NCI-H345 (cell line): ENCODE data around the gene FAT2.
"Not testable (repeated sequence)": the region's sequence is repeated elsewhere in the genome, so short reads cannot be mapped to it uniquely, and the experiment has no call there.

ENCODE experiments used
- DNase-seq: peaks from one replicate; lab custom pipeline; 2025; lab: John Stamatoyannopoulos, UW

The FAT2 gene

DNA sequence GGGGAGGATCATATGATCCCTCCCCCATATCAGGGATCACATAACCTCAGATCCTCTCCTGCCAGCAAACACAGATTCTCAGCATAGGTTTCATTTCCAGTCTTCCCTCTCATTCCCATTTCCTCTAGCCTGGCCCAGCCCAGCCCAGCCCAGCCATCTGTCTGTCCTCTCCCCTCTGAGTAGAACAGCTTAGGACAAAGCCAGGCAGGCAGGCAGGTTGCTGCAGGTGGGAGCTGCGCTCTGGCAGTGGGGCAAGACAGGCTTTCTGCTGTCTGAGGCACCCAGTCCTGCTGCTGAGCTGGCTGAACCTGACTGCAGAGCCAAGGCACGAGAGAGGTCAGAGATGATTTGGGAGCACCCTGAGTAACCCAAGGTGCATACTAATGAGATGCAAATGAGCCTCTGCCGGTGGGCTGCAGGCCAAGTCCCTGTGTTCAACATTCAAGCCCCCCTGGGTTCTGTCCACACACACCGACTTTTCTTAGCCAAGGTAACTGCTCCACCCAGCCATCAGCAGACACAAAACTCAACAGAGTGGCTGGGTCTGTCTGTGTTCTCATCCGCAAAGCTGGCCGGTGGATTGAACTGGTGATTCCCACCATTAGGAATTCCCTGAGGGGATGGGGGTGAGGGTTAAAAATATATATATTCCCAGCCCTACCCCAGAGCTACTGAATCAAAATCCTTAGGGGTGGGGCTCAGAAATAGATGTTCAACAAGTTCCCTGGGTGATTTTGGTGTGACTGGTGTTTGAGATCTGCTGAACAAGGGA is 9.1 kb downstream of the FAT2 start:
- DNase-seq = no peak

DNA sequence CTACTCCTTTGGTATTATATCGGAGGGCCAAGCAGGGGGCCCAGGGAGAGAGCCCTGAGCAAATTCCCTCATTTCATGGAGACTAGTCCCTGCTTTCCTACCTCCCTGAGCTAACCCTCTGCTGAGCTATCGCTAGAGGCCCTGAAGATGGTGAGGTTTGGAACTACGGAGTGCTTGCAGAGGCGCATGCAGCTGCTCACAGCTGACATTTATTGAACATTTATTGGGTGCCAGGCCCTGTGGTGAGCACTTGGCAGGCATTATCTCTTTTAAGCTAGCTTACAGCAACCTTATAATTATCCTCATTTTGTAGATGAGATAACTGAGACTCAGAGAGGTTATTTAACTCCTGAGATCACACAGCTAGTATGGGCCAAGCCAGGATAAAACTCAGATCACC is 9.8 kb downstream of the FAT2 start:
- no peak for DNase-seq

DNA sequence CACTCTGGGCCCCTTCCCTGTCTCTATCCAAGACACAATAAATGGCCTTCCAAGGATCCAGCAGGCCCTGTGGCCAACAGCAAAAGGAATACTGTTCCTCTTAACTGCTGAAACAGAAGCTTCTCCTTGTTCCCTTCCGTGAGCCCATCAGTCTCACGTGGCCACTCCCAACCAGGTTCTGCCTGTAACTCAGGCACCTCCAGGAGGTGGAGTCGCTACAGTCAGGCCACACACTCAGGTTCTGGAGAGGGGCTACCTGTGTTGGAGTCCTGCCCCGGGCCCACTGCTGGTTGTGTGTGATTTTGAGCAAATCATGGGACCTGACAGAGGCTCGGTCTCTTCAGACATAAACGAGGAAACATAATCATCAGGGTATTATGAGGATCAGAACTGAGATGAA is 10.3 kb downstream of the FAT2 start:
- DNase-seq = no peak

DNA sequence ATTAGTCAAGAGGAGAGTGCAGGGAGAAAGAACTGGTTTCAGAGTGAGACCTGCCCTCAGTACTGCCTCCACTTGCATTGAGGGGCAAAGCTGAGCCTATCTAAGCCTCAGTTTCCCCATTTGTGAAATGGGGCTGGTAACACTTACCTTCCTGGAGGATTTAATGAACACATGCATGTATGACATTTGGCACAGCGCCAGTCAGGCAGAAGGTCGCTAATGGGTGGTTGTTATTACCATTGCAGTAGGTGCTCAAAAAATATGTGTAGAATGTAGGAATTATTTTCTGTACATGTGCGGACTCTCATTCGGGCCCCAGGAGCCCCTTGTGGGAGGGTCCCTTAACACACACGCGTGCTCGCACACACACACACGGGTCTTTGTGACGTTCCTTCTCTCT is 10.9 kb downstream of the FAT2 start:
- no peak for DNase-seq

DNA sequence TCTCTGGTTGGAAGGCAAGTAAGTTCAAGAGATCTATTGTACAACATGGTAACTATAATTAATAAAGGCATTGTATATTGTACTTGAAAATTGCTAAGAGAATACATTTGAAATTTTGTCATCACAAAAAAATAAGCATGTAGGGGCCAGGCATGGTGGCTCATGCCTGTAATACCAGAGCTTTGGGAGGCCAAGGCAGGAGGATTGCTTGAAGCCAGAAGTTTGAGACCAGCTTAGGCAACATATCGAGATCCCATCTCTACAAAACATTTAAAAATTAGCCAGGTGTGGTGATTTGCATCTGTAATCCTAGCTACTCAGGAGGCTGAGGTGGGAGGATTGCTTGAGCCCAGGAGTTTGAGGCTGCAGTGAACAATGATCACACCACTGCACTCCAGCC is 12.0 kb downstream of the FAT2 start:
- DNase-seq = not testable (repeated sequence)

DNA sequence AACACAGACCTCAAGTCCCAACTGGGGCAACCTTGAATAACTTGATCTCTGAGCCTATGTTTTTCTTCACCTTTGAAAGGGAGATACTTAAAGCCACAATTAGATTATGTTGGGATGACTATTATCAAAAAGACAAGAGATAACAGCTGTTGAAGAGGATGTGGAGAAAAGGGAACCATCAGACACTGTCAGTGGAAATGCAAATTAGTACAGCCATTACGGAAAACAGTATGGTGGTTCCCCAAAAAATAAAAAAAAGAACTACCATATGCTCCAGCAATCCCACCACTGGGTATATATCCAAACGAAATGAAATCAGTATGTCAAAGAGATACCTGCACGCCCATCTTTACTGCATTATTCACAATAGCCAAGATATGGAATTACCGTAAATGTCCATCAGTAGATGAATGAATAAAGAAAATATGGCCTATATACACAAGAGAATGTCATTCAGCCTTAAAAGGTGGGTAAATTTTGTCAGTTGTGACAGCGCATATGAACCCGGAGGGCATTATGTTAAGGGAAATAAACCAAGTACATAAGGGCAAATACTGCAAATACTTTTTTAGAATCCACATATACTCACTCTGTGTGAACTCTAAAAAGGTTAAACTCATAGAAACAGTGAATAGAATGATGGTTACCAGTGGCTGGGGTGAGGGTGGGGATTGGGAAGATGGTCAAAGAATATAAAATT is 12.7 kb downstream of the FAT2 start:
- DNase-seq = no peak

DNA sequence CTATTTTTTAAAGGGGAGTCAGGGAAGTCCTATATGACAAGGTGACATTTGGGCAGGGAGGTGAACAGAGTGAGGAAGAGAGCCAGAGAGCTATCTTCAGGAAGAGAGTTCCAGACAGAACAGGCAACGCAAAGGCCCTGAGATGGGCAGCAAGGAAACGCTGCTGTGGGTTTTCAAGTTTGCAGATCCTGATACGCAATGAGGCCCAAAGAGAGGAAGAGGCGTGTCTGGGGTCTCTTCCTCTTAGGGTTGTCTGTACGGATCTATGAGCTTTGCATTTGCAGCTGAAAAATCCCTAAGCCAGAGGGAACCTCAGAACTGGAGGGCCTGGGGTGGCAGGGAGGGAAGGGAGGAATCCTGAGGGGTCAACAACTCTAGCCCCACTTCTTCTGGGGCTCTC is 13.6 kb downstream of the FAT2 start:
- DNase-seq = no peak

DNA sequence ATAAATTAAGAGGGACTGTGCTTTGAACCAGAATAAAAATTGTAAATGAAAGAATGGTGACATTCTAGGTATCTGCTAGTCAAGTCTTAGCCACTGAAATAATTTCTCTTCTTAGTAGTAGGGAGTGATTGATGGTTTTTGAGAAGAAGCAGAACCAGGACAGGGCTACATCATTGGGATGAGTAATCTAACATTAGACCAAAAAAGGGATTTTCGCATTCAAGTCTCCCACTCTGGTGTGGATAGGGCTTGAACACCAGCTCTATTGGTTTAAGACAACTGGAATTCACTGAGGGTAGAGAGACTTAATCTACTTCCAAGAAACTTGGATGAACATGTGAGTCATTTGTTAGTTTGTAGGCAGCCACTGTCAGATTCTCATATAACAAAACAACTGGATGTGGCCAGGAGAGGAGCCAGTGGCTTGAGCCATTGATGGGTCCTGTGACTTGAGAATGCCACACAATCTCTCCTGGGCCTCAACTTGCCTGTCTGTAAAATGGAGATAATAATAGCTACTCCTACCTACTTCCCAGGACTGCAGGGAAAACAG is 16.6 kb downstream of the FAT2 start:
- no peak for DNase-seq

DNA sequence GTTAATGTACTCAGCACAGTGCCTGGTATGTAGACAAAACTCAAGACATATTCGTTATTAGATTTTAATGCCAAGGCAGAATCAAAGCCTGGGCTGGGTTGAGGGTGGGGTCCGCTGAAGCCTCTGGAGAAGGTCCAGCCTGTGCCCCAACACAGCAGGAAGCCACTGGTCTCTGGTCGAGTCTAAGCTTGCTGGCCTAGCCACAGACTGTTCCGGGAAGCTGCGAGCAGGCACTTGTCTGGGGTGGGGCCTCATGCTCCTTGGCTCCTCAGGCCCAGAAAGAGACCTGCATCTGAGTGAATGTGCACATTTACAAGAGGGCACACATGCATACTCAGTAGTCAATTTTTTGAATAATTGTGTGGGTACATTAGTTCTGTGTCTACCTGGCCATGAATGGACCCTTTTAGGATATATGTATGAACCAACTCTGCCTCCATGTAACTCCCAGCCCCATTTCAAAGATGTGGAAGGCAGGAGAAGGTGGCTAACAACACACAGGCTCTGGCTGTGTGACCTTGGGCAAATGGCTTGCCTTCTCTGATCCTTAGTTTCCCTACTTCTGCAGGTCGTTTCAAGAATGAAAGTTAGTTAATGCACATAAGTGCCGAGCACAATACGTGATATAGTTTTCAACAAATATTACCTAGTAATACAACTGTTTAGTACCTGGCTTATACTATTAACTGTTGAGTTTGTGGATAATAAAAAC is 18.3 kb downstream of the FAT2 start:
- DNase-seq = no peak

DNA sequence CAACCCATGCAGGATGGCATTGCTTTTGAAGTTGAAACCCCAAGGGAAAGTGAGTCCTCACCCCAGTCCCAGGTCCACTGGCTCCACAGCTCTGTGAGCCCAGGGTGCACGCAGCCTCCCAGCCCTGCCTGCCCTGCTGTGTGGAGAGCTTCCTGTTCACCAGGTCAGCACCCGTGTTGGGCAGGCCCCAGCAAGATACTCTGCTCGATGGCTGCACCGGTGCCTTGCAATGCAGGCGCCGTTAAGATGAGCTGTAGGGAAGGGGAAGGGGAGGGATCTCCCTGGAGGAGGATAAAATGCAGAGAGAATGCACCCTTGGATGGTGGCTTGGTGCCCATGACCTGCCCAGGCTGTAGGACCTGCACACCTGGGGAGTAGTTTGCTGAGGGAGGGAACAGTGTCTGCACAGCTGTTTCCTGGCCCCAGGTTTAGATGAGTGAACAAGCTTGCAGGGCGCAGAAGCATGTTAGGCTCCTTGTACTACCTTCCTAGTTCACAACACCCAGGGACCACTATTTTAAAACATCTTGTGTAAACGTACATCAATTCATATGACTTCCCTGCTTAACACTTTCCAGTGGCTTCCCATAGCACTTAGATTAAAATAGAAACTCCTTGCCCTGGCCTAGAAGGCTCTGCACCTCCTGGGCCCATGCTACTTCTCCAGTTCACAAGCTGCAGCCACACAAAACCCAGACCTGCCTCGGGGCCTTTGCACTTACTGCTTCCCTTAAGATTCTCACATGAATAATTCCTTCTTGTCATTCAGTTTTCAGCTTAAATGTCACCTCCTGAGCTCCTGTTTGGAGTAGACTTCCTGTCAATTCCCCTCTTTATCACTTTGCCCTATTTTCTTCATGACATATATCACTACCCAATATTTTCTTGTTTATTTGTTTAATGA is 19.6 kb downstream of the FAT2 start:
- no peak for DNase-seq

DNA sequence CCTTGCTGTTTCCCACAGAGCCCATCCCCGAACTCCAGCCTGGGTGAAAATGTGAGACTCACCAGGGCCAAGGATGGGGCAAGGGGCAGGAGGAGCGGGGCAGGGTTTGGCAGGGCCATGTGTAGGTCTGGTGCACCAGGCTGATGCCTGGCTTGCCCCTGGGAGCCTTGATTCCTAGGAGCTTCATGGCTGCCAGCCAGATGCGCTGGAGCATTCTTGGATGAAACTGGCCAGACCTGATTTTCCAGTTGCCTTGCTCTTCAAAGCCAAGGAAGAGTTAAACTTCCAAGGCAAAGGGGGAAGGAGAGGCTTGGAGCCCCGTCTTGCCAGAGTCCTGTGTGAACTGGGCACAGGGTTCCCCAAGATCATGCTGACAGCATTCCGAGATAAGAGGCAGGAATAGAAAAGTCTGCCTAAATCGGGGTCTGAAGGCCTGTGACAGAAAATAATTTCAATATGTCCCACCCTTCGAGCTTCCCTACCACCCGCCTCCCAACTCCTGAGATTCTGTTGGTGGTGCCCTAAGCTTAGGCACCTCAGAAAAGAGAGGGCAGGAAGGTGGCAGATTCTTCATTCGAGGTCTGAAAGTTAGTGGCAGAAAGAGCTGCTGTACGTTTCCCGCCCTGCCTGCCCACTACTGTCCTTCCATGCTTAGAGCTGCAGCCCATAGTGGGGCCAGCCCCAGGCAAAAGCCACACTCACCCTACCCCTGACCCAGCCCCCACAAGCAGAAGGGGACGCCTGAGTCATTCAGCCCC is 20.4 kb downstream of the FAT2 start:
- DNase-seq = peak; percentile 57

DNA sequence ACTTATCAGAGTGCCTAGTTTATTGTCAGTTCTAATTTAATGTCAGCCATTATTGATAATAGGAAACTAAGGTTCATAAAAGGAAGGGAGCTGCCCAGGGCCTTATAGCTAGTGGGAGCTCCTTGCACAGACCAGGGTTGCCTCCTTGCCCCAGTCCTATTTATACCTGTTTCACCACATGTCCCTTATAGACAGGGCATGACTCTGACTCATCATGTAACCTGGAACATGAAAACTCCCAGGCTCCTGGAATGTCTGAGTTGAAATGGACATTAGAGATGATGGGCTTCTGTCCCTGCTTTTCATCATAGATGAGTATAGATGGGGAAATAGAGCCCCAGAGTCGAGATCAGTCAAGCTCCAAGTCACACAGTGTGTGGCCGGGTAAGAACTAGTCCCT is 21.1 kb downstream of the FAT2 start:
- no peak for DNase-seq

DNA sequence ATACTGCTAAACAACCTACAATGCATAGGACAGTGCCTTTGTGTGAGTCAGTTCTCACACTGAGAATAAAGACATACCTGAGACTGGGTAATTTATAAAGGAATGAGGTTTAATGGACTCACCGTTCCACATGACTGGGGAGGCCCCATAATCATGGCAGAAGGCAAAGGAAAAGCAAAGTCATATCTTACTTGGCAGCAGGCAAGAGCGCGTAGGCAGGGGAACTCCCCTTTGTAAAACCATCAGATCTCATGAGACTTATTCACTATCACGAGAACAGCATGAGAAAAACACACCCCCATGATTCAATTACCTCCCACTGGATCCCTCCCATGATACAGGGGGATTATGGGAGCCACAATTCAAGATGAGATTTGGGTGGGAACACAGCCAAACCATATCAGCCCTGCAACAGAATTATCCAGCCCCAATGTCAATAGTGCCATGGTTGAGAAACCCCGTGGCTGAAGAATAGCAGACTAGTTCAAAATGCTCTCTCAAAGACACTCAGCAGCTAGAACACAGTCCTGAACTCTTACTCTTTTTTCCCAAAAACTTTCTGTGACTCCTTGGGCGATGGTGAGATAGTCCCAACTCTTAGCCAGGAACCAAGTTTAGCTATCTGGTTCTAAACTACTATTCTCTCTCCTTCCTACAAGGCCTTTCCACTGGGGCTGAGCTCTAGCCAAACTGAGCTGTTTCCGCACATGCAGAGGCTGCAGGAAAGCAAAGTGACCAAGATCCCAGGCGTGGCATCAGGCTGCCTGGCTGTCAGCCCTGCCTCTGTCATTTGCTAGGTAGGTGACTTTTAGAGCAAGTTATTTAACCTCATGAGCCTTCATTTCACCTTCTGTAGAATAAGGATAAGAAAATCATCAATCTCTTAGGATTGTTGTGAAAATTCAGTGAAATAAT is 21.7 kb downstream of the FAT2 start:
- DNase-seq = peak; percentile 5

DNA sequence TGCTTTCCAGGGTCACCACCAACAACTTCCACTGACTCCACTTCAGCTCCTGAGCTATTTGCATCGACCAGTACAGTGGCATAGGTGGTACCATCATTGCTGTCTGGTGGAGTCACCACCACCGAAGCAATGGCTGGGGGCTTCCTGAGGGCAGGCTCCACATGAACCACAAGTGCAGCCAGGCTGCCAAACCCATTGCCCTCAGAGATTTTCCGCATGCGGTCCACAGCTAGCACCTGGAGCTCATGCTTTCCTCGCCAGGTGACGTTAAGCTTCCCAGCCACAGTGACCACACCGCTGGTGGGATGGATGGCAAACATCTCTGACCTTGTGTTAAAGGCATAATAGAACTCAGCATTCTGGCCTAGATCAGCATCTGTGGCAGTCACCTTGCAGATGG is 23.1 kb downstream of the FAT2 start:
- no peak for DNase-seq

DNA sequence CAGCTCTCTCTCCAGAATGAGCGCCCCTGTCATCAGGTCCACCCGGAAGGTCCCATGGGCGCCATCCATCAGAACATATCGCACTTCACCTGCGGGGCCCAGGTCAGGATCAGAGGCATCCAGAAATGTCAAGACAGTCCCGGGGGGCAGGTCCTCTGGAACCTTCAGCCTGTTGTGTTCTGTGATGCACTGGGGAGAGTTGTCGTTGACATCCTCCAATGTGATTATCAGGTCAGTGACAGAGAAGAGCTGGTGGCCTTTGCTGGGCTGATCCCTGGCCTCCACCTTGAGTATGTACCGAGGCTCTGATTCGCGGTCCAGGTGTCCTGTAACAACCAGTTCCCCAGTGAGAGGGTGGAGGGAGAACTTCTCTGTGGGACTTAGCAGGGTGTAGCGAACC is 25.2 kb downstream of the FAT2 start:
- no peak for DNase-seq

DNA sequence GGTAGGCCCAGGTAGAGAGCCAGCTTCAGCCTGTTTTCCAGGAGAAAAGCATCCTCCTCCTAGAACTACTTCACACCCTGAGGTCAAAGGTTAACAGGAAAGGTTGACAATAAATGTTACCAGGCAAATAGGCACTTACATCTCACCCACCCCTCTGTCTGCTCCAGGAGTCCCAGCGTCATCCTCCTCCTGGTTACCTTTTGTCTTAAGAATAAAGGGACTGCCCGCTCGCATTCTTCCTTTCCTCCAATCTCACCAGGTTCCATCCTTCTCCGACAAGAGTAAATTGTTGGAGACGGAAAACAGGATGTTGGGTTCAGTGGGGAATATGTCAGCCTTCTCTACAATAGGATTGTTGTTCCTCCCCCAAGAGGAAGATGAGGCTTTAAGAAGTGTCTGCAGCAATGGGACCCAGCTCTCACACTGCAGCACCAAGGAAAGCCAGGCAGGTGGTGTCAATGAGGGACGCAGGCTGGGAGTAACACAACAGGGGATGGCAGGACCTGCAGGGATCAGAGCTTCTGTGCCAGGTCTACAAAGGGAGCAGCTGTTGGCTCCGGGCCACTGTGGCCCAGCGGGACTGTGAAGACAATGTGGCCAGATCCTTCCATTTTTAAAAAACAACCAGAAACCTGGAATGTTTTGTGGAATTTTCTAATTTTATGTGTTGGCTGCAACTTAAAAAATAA is 29.0 kb downstream of the FAT2 start:
- peak; percentile 23 for DNase-seq

DNA sequence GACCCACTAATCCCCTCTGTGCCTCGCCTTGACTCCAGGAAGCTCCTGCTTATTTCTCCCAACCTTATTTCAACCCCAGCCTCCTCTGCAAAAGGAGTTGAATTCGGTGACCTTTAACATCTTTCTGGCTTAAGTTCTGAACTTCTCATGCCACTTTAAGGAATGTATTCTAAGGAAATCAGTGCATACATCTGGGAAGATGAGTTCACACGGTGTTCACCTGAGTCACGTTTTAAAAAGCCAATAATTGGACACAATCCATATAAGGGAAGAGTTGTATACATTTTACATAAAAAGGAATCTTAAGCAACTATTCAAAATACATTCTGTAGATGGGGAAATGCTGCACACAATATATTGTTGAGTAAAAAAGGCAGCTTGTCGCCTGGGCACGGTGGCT is 33.2 kb downstream of the FAT2 start:
- no peak for DNase-seq

DNA sequence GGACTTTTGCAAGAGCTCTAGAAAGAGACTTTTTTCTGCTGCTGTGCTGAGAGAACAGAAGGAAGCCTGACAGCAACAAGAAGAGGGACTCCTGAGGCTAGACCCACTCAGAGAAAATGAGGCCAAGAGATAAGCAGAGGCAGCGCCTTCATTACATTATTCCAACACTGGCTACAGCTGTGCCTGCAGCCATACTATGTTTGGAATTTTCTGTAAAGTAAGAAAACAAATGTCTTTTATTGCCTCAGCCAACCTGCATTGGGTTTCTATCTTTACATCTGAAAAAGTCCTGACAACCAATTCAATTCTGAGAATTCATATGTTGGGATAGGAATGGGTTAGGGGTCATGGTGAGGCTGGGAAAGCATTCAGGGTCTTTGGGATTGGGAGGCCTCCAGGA is 33.7 kb downstream of the FAT2 start:
- no peak for DNase-seq

DNA sequence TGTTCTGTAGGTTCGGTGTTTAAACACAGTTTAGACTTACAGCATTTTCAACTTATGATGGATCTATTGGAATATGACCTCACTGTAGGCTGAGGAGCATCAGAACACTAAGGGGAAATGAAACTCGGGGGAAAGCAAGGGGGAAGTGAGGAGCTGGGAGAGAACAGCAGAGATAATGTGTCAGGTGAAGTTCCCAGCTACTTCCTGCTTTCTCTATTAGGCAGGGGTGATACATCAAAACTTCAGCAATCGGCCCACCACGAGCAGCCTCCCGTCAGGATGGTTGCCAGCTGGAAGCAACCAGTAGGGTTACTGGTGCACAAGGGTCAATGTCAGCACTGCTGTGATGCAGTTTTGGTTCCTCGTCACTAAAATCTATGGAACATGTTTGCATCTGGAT is 34.3 kb downstream of the FAT2 start:
- DNase-seq = no peak
